Mammary epithelial cell (primary cell): Measurements from ENCODE around the gene CALCOCO1.

Experiments
- EZH2 ChIP-seq: IDR thresholded peaks from 2 replicates; pipeline ENCODE4 v1.6.1; 2012; ENCODE audit warnings: low read length, inconsistent platforms, borderline replicate concordance
- TF ChIP-seq, protein P1 (sequence below), 2 donors: IDR thresholded peaks in 1 of 2; conservative IDR thresholded peaks in 1 of 2; 2 replicates each; pipeline ENCODE4 v1.5.1; 2011 to 2012; ENCODE audit warnings: inconsistent platforms in 2 of 2, low read length in 2 of 2, mild to moderate bottlenecking in 2 of 2, control low read depth in 1 of 2, low read depth in 1 of 2; ENCODE audit not compliant: insufficient read depth in 1 of 2; ENCODE audit errors: extremely low read depth in 1 of 2

DNA sequence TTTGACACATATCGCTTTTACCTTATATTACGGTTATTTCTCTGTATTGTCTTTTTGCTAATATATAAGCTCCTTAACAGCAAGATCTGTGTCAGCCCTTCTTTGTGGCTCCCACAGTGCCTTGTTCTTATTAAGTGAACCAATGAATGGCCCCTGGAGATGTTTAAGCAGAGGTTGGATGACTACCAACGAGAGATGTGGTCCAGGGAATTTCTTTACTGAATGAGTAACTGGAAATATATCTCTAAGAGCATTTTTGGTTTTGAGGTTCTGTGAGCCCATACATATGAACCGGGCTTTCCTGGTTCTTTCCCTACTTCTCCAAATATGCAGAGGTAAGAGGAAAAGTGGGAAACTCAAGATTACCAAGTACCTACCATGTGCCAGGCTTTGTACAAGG, 23.5 kb downstream of the CALCOCO1 start:
- TF ChIP-seq, protein P1, sequence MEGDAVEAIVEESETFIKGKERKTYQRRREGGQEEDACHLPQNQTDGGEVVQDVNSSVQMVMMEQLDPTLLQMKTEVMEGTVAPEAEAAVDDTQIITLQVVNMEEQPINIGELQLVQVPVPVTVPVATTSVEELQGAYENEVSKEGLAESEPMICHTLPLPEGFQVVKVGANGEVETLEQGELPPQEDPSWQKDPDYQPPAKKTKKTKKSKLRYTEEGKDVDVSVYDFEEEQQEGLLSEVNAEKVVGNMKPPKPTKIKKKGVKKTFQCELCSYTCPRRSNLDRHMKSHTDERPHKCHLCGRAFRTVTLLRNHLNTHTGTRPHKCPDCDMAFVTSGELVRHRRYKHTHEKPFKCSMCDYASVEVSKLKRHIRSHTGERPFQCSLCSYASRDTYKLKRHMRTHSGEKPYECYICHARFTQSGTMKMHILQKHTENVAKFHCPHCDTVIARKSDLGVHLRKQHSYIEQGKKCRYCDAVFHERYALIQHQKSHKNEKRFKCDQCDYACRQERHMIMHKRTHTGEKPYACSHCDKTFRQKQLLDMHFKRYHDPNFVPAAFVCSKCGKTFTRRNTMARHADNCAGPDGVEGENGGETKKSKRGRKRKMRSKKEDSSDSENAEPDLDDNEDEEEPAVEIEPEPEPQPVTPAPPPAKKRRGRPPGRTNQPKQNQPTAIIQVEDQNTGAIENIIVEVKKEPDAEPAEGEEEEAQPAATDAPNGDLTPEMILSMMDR (conservative IDR thresholded peaks at IDR 0.05 in 1 of 2, IDR thresholded peaks at IDR 0.05 in 1 of 2; ENCODE audit: extremely low read depth in 1 of 2, insufficient read depth in 1 of 2, low read depth in 1 of 2, low read length in 2 of 2), result no peak
- TF ChIP-seq EZH2, result no peak
